Breast epithelium (tissue), 3 donors: ENCODE results near the gene RRM1.

ENCODE experiments used
- POLR2A ChIP-seq: fragments of 450-650 bp; IDR thresholded peaks from one replicate; pipeline ENCODE4 v1.6.1; 2016; ENCODE audit warnings: antibody characterized with exemption, mild to moderate bottlenecking, moderate library complexity
- POLR2AphosphoS5 ChIP-seq, 3 donors: sonication (generic); formaldehyde crosslinking; IDR thresholded peaks; one replicate each; pipeline ENCODE4 v1.6.1; 2017; ENCODE audit warnings: antibody characterized with exemption in 3 of 3
- TF ChIP-seq, protein P1 (sequence below), 3 donors: fragments of 450-650 bp; IDR thresholded peaks; one replicate each; pipeline ENCODE4 v1.5.1; 2016 to 2017; ENCODE audit warnings: antibody characterized with exemption in 3 of 3, mild to moderate bottlenecking in 3 of 3, moderate library complexity in 3 of 3

DNA sequence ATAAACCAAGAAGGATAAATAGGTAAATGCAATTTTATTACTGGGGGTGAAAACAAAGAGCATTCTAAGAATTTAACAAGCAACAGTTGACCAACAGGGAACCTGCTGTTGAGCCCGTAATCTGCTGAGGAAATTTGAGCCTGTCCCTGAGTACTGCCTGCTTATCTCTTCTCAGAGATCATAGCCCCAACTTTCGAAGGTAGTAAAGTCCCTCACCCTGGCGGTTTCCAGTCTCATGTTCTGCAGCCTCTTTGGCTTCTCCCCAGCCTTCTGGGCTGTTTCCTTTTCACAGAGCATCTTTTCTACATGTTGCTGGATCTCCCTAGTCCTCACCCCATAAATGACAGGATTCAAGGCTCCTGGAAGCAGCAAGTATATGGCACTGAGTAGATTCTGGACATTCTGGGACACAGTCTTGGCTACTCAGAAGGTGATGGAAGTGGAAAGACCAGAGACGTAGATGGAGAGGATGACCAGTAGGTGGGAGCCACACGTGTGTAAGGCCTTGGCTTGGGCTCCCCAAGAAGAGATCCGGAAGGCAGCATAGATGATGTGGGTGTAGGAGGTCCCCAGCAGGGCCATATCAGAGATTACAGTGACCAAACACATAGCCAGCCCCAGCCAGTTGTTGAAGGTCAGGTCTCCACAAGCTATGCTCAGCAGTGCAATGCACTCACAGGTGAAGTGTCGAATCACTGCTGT is 51.6 kb downstream of the RRM1 start:
- TF ChIP-seq, protein P1, sequence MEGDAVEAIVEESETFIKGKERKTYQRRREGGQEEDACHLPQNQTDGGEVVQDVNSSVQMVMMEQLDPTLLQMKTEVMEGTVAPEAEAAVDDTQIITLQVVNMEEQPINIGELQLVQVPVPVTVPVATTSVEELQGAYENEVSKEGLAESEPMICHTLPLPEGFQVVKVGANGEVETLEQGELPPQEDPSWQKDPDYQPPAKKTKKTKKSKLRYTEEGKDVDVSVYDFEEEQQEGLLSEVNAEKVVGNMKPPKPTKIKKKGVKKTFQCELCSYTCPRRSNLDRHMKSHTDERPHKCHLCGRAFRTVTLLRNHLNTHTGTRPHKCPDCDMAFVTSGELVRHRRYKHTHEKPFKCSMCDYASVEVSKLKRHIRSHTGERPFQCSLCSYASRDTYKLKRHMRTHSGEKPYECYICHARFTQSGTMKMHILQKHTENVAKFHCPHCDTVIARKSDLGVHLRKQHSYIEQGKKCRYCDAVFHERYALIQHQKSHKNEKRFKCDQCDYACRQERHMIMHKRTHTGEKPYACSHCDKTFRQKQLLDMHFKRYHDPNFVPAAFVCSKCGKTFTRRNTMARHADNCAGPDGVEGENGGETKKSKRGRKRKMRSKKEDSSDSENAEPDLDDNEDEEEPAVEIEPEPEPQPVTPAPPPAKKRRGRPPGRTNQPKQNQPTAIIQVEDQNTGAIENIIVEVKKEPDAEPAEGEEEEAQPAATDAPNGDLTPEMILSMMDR (IDR thresholded peaks at IDR 0.05), result no peak
- no peak for TF ChIP-seq POLR2A
- TF ChIP-seq POLR2AphosphoS5 (IDR thresholded peaks at IDR 0.05), result no peak
